ENCODE data around the gene TBRG1.

Gene TBRG1

GRCh38 chr11:124618863-124619262, 3.8 kb upstream of the TBRG1 start:
- DNase-seq = no peak

DNA sequence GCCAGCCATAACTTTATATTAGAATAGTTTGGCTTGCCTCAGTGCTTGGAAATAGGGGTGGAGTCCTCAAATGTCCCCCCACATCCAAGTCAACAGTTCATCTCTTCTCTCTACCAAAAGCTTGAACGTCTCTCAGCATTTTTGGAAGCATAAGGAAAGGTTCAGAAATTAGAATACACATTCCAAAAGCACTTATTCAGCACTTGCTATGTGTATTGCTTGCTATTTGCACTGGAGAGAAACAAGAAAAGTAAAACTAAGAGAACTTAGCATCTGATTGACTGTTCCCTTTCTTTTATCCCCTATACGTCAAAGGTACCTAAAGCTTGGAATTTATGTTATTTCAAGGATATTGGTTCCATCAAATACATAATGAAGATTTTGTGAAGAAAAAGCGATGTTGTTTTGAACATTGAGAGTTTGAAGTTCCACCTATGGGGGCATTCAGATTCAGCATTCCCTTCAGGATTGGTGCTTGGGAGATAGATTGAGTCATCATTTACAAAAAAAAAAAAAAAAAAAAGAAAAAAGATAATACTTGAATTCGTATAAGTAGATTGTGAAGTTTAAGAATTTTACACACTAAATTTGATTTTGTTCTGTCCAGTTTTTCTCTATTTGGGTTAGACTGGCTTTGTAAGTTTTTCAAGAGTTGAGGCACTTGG, 1.3 kb downstream of the TBRG1 start:
- no peak for DNase-seq

GRCh38 chr11:124625504-124626168, 3.0 kb downstream of the TBRG1 start:
- no peak for DNase-seq

- DNase-seq = no peak
These were observed 4.9 kb downstream of the TBRG1 start for GRCh38 chr11:124627546-124627945.

DNA sequence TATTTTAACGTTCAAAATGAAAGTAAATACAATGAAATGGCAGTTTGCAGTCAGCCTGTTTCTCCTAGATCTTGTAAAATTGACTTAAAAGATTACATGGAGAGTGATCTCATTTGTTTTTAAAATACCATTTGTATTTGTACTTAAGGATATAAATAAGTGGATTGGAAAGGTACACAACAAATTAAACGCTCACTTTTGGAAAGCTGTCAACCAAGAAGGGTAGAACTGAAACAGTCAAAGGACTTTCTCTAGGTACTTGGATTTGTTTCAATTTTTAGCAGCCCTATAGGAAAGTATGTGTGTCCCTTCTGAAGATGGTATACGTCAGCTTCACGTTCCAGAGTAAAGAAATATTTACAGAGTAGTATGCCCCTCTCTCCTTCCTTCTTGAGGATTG, 7.3 kb downstream of the TBRG1 start:
- DNase-seq = no peak

DNA sequence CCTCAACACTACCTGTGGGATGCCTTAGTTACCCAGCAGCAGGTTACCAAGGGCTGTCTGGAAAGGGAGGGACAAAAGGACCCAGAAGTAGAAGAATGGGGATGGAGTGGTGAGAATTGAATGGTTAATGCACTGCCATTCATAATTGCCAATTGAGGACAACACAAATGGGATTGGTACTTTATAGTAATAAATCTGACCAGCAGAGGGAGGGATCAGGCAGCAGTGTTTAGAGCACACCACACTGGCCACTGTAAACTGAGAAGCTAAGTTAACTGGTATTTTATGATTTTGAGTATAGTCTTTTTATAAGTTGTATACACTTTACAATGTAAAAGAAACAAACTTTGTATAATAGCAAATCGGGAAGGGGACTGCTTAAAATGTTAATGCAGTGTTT, 10.7 kb downstream of the TBRG1 start:
- DNase-seq = no peak

DNA sequence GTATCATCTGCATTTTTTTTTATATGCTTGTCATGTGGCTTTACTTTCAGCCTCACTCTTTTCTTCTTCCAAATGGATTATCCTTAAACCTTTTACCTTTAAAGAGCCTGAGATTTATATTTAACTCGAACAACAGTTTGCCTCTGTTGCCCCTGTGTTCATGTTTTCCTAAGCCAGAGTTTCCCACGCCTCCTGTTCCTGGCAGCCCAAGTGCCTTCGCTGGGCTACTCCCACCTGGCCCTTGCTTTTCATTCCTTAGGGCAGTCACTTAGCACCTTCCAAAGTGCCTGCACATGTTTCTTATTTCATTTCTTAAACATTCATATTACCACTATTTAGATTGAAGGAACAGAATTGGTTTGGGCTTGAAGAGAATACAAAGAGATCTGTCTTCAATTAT, 13.3 kb downstream of the TBRG1 start:
- no peak for DNase-seq

- DNase-seq = no peak
These were observed 15.8 kb downstream of the TBRG1 start for GRCh38 chr11:124638500-124638899.

GRCh38 chr11:124639186-124639585, 16.5 kb downstream of the TBRG1 start:
- no peak for DNase-seq

GRCh38 chr11:124640666-124641065, 18.0 kb downstream of the TBRG1 start:
- no peak for DNase-seq

DNA sequence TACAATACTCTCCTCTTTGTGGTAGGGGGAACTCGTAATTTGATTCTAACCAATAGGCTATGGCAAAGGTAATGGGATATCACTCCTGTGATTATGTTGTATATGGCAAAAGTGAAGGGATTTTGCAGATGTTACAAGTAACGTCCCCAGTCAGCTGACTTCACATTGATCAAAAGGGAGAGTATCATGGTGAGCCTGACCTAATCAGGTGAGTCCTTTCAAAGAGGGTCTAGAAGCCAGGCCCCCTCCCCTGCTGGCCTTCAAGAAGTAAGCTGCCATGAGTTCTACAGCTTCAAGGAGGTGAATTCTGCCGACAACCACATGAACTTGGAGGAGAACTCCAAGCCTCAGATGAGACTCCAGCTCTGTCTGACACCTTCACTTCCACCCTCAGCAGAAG, 20.0 kb downstream of the TBRG1 start:
- DNase-seq = no peak

GRCh38 chr11:124643042-124643604, 20.5 kb downstream of the TBRG1 start:
- no peak for DNase-seq

GRCh38 chr11:124643605-124644425, 21.2 kb downstream of the TBRG1 start:
- no peak for DNase-seq

DNA sequence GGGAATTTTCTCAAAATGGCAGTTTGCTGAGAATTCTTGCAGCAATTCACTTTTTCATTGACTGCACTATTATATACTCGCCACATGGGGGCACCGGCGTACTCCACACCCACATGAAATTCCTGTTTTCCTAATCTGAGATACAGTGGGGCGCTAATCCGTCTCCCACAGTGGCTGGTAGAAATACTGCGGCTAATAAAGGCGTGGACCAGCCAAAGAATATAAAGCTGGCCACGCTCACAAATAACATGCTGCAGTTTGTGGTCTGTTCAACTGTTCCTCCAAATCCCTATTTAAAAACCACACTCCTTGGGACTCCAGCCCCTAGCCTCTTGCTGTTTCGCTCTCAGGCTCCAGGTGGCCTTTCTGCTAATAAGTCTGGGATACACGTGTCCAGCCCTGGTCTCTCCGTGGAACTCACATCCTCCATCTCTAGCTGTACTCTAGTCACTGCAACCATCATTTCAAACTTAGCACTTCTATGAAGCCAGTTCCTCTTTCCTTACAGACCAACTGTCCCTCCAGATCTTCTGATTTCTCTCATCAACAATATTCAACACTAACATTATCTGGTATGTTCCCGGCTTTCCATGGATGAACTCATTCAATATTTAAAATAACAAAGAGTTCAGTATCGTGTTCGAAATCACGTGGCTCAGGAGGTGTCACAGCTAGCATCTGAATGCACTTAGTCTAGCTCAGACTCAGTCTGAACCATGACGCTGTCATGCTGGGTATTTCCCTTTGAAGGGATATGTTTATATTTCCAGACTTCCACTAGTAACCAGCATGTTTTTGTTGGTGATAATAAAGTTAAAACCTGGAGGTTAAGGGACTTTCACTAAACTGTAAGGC, 22.0 kb downstream of the TBRG1 start:
- DNase-seq = peak; percentile 52 to 70

DNA sequence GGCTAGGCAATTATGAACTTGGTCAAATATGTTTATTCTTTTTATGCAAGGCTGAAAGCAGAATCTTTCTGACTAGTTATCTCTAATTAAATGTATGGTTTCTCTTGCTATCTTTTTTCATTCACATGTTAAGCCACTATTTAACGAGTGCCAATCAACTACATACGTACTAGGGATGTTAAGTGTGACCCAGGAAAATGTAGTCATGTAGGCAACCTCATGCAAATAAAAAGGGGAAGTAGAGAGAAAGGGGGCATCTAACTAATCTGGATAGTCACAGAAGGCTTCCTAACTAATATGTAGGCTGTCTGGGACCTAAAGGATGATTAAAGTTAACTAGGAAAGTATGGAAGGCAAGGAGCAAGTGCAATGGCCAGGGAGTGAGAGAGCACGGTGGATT, 23.5 kb downstream of the TBRG1 start:
- no peak for DNase-seq

DNA sequence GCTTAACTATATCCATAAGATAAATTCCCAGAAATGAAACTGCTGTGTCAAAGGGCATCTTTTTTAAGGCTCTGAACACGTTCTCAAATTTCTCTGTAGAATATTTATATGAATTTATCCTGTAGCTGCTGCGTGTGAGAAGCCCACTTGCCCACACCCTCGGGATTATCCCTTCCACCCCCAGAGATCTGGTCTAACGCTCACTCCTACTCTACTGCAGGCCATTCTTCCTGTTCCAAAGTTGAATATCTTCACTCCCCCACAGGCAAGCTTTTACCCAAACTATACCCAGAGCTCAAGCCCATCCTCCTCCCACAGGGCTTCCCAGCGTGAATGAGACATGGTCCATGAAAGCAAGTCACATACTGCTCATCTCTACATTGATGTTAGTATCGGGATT, 25.9 kb downstream of the TBRG1 start:
- DNase-seq = no peak

DNA sequence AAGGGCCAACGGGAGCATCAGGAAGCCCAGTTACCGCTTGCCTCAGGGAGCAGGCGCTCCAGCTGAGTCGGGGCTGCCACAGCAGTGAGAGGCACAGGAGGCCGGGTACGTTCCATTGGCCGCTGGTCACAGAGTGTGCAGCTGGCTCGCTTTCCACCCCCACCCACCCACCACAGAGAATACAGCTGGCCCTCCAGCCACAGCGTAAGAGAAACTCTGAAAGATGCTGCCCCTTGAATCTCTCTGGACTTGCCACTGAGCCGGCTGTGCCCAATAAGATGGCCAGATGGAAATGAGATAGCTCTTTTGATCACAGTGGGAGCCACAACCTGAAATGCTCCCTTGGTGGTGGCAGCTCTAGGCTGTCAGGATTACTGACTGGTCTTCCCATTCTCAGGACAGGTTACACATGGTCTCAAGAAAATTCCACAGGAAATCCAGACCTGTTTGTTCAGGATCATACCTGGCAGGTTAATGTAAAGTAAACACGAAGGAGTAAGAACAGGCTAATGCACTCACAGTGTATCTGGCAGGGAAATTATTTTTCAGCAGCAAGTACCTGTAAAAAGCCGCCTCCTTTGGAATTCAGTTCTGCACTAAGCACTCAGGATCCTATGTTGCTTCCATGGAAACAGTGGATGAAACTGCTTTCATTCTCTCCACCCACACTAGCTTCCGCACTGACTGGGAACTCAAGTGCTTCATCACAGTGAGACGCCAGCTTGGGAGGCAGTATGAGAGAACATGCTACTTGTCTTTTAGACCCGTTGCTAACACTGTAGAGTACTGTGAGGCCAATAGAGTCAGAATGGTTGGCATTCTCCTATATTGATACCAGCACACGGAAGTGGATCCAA, 34.3 kb downstream of the TBRG1 start:
- no peak for DNase-seq

GRCh38 chr11:124657904-124658303, 35.2 kb downstream of the TBRG1 start:
- DNase-seq = no peak

DNA sequence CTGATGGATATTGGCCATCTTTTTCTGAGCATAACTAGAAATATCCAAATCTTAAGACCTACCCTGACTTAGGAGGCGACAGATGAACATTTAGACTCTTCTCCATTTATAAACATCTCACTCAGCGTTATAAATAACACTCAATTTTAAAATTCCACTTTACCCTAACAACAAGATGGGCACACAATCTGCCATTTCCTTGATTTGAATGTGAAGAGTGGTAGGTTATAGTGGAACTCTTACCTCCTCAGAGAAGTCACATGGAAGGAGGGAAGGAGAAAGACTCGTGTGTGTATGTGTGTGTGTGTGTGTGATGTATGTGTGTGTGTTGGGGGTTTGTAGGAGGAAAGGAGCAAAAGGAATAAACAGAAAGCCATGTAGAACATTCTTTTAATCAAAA, 35.8 kb downstream of the TBRG1 start:
- DNase-seq = no peak

DNA sequence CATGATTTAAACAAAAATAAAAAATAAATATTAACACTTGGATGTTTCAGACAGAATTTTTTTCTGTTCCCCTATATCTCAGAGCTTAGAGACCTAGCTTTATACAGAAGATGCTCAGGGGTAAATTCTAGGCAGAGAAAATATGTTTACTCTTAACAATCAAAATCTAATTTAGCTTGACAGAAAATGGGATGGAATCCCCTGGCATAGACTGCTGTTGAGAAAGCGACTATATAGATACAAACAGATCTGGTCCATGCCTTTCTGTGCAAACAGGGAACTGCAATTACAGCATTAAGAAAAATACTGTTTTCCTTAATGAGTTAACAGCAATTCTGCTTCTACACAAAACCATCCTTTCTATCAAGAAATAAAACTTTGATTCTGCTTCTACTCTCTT, 36.3 kb downstream of the TBRG1 start:
- DNase-seq = no peak

DNA sequence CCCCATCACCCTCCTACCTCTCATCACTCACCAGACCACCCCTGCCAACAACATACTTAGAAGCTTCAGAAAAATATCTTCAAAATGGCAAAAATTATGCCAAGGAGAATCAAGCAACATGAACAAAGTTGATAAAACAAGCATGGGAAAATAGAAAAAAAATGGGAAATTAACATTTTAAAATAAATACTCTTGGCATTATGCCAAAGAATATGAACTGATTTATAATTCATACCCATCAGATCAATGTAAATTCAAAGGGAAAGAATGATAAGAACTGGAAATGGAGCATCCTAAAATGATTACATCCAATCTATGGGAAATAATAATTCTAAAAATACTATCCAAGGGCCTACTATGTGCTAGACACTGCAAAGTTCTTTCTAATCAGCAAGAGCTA, 38.9 kb downstream of the TBRG1 start:
- DNase-seq = no peak

GRCh38 chr11:124662106-124662505, 39.4 kb downstream of the TBRG1 start:
- DNase-seq = no peak
